AG10803 (cell line): Measurements from ENCODE around the gene FKBP4.

ENCODE experiments used
- DNase-seq: peaks from one replicate; pipeline ENCODE4 v3.0.0; 2010; ENCODE audit warnings: low read depth
- H3K4me3 ChIP-seq: 2 replicates; pipeline ENCODE4 v1.5.1; 2011; ENCODE audit warnings: mild to moderate bottlenecking, low read length, control low read depth
- CTCF ChIP-seq: conservative IDR thresholded peaks from 2 replicates; pipeline ENCODE4 v1.5.1; 2011; ENCODE audit warnings: mild to moderate bottlenecking, low read length, control low read depth, inconsistent platforms

FKBP4 gene

GRCh38 chr12:2794736-2795289 lies at the start of gene FKBP4:
Gene FKBP4 (plus strand): TSS chr12:2794970. CDS start chr12:2795140, 170 bp downstream.
- H3K4me3 ChIP-seq = peak within 1 kb of the TSS; percentile 88
- peak; percentile 75 for DNase-seq
- TF ChIP-seq CTCF = no peak

- TF ChIP-seq CTCF = no peak
- H3K4me3 ChIP-seq = no peak overlapping the region
- peak; percentile 4 for DNase-seq
Measured at GRCh38 chr12:2745655-2746054, 49.1 kb upstream of the FKBP4 start.

- DNase-seq = no peak
- no peak for TF ChIP-seq CTCF
- H3K4me3 ChIP-seq = no peak overlapping the region
Measured at GRCh38 chr12:2749580-2749979, 45.2 kb upstream of the FKBP4 start.

- no peak for DNase-seq
- H3K4me3 ChIP-seq = no peak overlapping the region
- TF ChIP-seq CTCF = no peak
Measured at GRCh38 chr12:2750185-2750584, 44.6 kb upstream of the FKBP4 start.

GRCh38 chr12:2751230-2751629 lies 43.5 kb upstream of the FKBP4 start:
- TF ChIP-seq CTCF = no peak
- DNase-seq = no peak
- H3K4me3 ChIP-seq = no peak overlapping the region

GRCh38 chr12:2751686-2752085 lies 43.1 kb upstream of the FKBP4 start:
- no peak overlapping the region for H3K4me3 ChIP-seq
- no peak for TF ChIP-seq CTCF
- DNase-seq = no peak

GRCh38 chr12:2752676-2753371 lies 41.9 kb upstream of the FKBP4 start:
- TF ChIP-seq CTCF = no peak
- no peak overlapping the region for H3K4me3 ChIP-seq
- DNase-seq = peak; percentile 45
